Calu3 (cell line): Measurements from ENCODE around the gene FLT3LG. TPM values are rescaled to one million over a fixed set of nuclear protein-coding genes. Genes with fewer than 3 reads are reported as not detected.

Source experiments
- BruUV-seq: library from RNA; stranded (reverse); fragments of 400-500 nt; replicated peaks from 2 replicates; lab custom pipeline; 2021; lab: Mats Ljungman, UMichigan
- CTCF ChIA-PET: fragments of 300-600 bp; sonication (Branson Sonifier 250); formaldehyde crosslinking; loops from one replicate; lab custom pipeline; 2022; ENCODE audit warnings: antibody characterized with exemption; lab: Charles Lee
- DNase-seq: peaks from one replicate; pipeline ENCODE4 v3.0.0; 2022
- H3K27ac Mint-ChIP-seq: one replicate; pipeline ENCODE4 v1.8.0; 2022; ENCODE audit warnings: mixed read lengths; ENCODE audit not compliant: unreplicated experiment
- H3K27me3 Mint-ChIP-seq: one replicate; pipeline ENCODE4 v1.8.0; 2022; ENCODE audit warnings: mixed read lengths; ENCODE audit not compliant: unreplicated experiment
- H3K36me3 Mint-ChIP-seq: one replicate; pipeline ENCODE4 v1.8.0; 2022; ENCODE audit warnings: mild to moderate bottlenecking, moderate library complexity, mixed read lengths; ENCODE audit not compliant: insufficient read depth, unreplicated experiment
- H3K4me1 Mint-ChIP-seq: one replicate; pipeline ENCODE4 v1.8.0; 2022; ENCODE audit warnings: mild to moderate bottlenecking, low read depth, mixed read lengths; ENCODE audit not compliant: unreplicated experiment
- H3K4me3 Mint-ChIP-seq: one replicate; pipeline ENCODE4 v1.8.0; 2022; ENCODE audit warnings: mild to moderate bottlenecking, low read depth, moderate library complexity, mixed read lengths; ENCODE audit not compliant: unreplicated experiment
- H3K9me3 Mint-ChIP-seq: one replicate; pipeline ENCODE4 v1.8.0; 2022; ENCODE audit warnings: low read depth, mixed read lengths; ENCODE audit not compliant: unreplicated experiment
- intact Hi-C: fragments of 100-400 bp; cut with micrococcal nuclease; formaldehyde crosslinking; loops from one replicate; pipeline ENCODE4 v1.10.0; 2022; ENCODE audit not compliant: unreplicated experiment
- total RNA-seq: library from RNA; stranded (reverse); gene quantifications from 2 replicates; pipeline ENCODE4 v1.2.3, GENCODE V29; 2022
- TF ChIP-seq, protein P1 (sequence below): fragments of 200-600 bp; IDR thresholded peaks from one replicate; pipeline ENCODE4 v1.8.0; 2022; ENCODE audit warnings: antibody characterized with exemption; ENCODE audit not compliant: unreplicated experiment

The FLT3LG gene
- total RNA-seq, 1 experiment from 2014 or later: 4.8 TPM

DNA sequence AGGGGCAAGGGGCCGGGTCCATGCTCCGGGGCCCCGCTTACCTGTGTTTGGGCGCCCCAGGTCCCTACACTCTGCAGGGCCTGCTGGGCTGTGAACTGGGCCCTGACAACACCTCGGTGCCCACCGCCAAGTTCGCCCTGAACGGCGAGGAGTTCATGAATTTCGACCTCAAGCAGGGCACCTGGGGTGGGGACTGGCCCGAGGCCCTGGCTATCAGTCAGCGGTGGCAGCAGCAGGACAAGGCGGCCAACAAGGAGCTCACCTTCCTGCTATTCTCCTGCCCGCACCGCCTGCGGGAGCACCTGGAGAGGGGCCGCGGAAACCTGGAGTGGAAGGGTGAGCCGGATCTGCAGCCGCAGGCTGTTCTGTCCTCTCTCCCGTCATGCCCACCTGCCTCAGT is 40.1 kb downstream of the FLT3LG start:
- no peak overlapping the region for H3K27ac Mint-ChIP-seq
- peak overlapping the region; percentile 77 for H3K4me3 Mint-ChIP-seq
- intact Hi-C loops: no loop called here

DNA sequence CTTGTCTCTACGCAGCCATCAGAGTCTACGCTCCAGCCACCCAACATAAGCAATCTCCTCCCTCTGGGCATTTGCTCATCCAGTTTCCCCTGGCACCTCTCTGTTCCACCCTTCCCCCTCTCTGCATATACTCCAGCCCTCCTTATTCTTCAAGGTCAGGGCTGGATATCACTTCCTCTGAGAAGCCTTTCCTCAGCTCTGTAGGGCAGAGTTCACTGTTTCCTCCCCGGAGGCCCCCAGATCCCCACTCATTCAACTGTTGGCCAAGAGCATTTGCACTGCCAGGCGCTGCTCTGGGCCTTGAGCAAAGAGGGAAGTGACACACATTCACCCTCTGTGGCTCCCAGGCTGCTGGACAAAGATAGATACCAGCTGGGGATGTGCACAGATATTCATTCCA is 41.8 kb downstream of the FLT3LG start:
- intact Hi-C loops: no loop called here
- H3K4me1 Mint-ChIP-seq: peaks cover 27% of the 10 kb centered on the region
- no peaks in the 10 kb centered on the region for H3K9me3 Mint-ChIP-seq
- no peak overlapping the region for H3K4me3 Mint-ChIP-seq
- H3K27me3 Mint-ChIP-seq: no peaks in the 10 kb centered on the region
- TF ChIP-seq, protein P1, sequence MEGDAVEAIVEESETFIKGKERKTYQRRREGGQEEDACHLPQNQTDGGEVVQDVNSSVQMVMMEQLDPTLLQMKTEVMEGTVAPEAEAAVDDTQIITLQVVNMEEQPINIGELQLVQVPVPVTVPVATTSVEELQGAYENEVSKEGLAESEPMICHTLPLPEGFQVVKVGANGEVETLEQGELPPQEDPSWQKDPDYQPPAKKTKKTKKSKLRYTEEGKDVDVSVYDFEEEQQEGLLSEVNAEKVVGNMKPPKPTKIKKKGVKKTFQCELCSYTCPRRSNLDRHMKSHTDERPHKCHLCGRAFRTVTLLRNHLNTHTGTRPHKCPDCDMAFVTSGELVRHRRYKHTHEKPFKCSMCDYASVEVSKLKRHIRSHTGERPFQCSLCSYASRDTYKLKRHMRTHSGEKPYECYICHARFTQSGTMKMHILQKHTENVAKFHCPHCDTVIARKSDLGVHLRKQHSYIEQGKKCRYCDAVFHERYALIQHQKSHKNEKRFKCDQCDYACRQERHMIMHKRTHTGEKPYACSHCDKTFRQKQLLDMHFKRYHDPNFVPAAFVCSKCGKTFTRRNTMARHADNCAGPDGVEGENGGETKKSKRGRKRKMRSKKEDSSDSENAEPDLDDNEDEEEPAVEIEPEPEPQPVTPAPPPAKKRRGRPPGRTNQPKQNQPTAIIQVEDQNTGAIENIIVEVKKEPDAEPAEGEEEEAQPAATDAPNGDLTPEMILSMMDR: no peak
- no TSS peak for BruUV-seq
- CTCF ChIA-PET: interaction anchor here (0.5 to 0.7 kb wide), 2 partner anchors 54 to 74 kb away, joined by 3 to 4 read pairs; no protein-coding TSS in a partner anchor
- H3K27ac Mint-ChIP-seq: no peak overlapping the region
- peaks cover 30% of the 10 kb centered on the region for H3K36me3 Mint-ChIP-seq
- DNase-seq: no peak

More for the DNA sequence above, 40.1 kb downstream of the FLT3LG start:
- no peak for DNase-seq
- Mint-ChIP-seq H3K36me3 (peaks cover 30% of the 10 kb centered on the region), H3K4me1 (peaks cover 27% of the 10 kb centered on the region), H3K27me3 (no peaks in the 10 kb centered on the region), H3K9me3 (no peaks in the 10 kb centered on the region)
- CTCF ChIA-PET: interaction anchor here (0.7 to 1.9 kb wide), 2 partner anchors 32 to 33 kb away, joined by 5 to 8 read pairs; no protein-coding TSS in a partner anchor
- BruUV-seq: no TSS peak
- TF ChIP-seq, protein P1: no peak

DNA sequence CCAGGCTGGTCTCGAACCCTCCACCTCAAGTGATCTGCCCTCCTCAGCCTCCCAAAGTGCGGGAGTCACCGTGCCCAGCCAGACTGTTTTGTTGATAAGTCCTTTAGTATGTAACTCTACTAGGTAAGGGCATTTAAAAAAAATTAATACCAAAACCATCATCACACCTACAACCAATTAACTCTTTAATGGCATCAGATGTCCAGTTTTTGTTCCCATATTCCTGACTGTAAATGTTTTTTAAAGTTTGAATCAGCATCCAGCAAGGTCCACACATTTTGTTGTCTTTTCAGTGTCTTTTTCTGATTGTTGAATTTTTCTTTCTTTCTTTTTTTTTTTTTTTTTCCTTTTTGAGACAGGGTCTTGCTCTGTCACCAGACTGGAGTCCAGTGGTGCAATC is 44.0 kb downstream of the FLT3LG start:
- no peaks in the 10 kb centered on the region for H3K27me3 Mint-ChIP-seq
- H3K36me3 Mint-ChIP-seq: peaks cover 13% of the 10 kb centered on the region
- intact Hi-C loops: no loop called here
- no peaks in the 10 kb centered on the region for H3K9me3 Mint-ChIP-seq
- peaks cover 9% of the 10 kb centered on the region for H3K4me1 Mint-ChIP-seq
- no peak overlapping the region for H3K4me3 Mint-ChIP-seq
- H3K27ac Mint-ChIP-seq: no peak overlapping the region
- DNase-seq: no peak
- TF ChIP-seq, protein P1: no peak
- BruUV-seq: no TSS peak
- CTCF ChIA-PET: no interaction called here

DNA sequence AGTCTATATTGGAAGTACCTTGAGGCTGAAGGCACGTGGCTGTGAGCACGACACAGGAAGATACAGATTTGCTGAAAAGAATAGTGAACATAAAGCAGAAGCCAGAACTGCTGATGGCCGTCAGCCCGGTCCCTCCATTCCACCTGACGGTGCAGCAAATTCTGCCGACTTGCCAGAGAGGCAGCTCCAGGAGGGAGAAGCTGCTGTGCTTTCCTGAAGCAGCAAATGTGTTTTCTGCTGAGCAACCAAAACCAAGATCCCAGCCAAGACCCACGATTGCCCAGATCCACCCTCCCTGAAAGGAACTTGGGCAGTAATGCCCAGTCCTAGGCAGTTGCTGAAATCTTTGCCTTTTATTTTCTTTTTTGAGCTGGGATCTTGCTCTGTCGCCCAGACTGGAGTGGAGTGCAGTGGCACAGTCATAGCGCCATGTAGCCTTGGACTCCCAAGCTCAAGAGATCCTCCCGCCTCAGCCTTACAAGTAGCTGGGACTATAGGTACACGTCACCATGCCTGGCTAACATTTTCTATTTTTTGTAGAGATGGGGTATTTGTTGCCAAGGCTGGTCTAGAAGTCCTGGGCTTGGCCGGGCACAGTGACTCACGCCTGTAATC is 46.8 kb downstream of the FLT3LG start:
- no peaks in the 10 kb centered on the region for H3K36me3 Mint-ChIP-seq
- H3K27ac Mint-ChIP-seq: no peak overlapping the region
- H3K27me3 Mint-ChIP-seq: no peaks in the 10 kb centered on the region
- CTCF ChIA-PET: interaction anchor here (0.7 kb wide), 1 partner anchor 741 kb away, joined by 3 read pairs; no protein-coding TSS in a partner anchor
- no peak for DNase-seq
- no peaks in the 10 kb centered on the region for H3K9me3 Mint-ChIP-seq
- BruUV-seq: no TSS peak
- no peak overlapping the region for H3K4me3 Mint-ChIP-seq
- TF ChIP-seq, protein P1: no peak
- H3K4me1 Mint-ChIP-seq: no peaks in the 10 kb centered on the region
- intact Hi-C loops: no loop called here
